H1 (cell line): ENCODE data around the gene PPM1L. TPM values are rescaled to one million over a fixed set of nuclear protein-coding genes. Genes with fewer than 3 reads are reported as not detected.

Source experiments
- CTCF ChIA-PET: fragments of 300-600 bp; sonication (Branson Sonifier 250); formaldehyde crosslinking; loops from one replicate; lab custom pipeline; 2021; ENCODE audit not compliant: partially characterized antibody; lab: Charles Lee
- POLR2A ChIA-PET: fragments of 300-600 bp; sonication (Branson Sonifier 250); formaldehyde crosslinking; loops from one replicate; lab custom pipeline; 2021; ENCODE audit warnings: inconsistent platforms; ENCODE audit not compliant: partially characterized antibody; lab: Charles Lee
- DNase-seq, 2 experiments: peaks; one replicate each; pipeline versions ENCODE4 v3.0.0 to v3.0.0-alpha.2; 2010 to 2022; ENCODE audit warnings: low spot score in 2 of 2, low read depth in 1 of 2, mixed read lengths in 1 of 2
- FAIRE-seq: peaks from 2 replicates; lab custom pipeline; 2011; peaks lifted over from hg19 to GRCh38; lab: Jason Lieb, UNC
- H2AFZ ChIP-seq: 2 replicates; pipeline ENCODE4 v1.8.1; 2012; ENCODE audit warnings: low read length, inconsistent platforms
- H2AK5ac ChIP-seq: 2 replicates; pipeline ENCODE4 v1.6.1; 2013; ENCODE audit warnings: low read depth, low read length
- H2BK120ac ChIP-seq: replicated peaks from 2 replicates; pipeline ENCODE3; 2013; ENCODE audit warnings: low read depth, low read length, inconsistent platforms
- H2BK12ac ChIP-seq: 2 replicates; pipeline ENCODE4 v1.6.1; 2013; ENCODE audit warnings: low read depth, low read length
- H2BK15ac ChIP-seq: 2 replicates; pipeline ENCODE4 v1.6.1; 2013; ENCODE audit warnings: low read length
- H2BK20ac ChIP-seq: 2 replicates; pipeline ENCODE4 v1.6.1; 2013; ENCODE audit warnings: low read length
- H2BK5ac ChIP-seq: 2 replicates; pipeline ENCODE4 v1.6.1; 2013; ENCODE audit warnings: low read depth, low read length
- H3K14ac ChIP-seq: 2 replicates; pipeline ENCODE4 v1.6.1; 2013; ENCODE audit warnings: inconsistent platforms; ENCODE audit not compliant: insufficient read length
- H3K18ac ChIP-seq: 2 replicates; pipeline ENCODE4 v1.6.1; 2013; ENCODE audit warnings: low read length; ENCODE audit errors: extremely low read depth
- H3K23ac ChIP-seq: 2 replicates; pipeline ENCODE4 v1.6.1; 2013; ENCODE audit warnings: inconsistent platforms; ENCODE audit not compliant: insufficient read length
- H3K23me2 ChIP-seq: 2 replicates; pipeline ENCODE4 v1.6.1; 2013; ENCODE audit warnings: low read depth, low read length
- H3K27ac ChIP-seq: 2 replicates; pipeline ENCODE4 v1.6.1; 2011; ENCODE audit warnings: low read depth, low read length, inconsistent platforms
- H3K27me3 ChIP-seq, 4 experiments: replicated peaks in 1 of 4; 1 replicate in 1 of 4; 2 replicates in 3 of 4; pipeline versions ENCODE4 v1.6.1 to v1.8.1; 2011 to 2013; ENCODE audit warnings: low read length in 3 of 4, mild to moderate bottlenecking in 3 of 4, inconsistent platforms in 2 of 4, mixed read lengths in 2 of 4, moderate library complexity in 1 of 4; ENCODE audit not compliant: control insufficient read depth in 3 of 4, insufficient read depth in 3 of 4; ENCODE audit errors: extremely low read depth in 1 of 4
- H3K36me3 ChIP-seq, 4 experiments: 2 replicates each; pipeline versions ENCODE4 v1.6.1 to v1.8.1; 2011 to 2013; ENCODE audit warnings: mild to moderate bottlenecking in 4 of 4, low read length in 3 of 4, moderate library complexity in 2 of 4, control low read depth in 1 of 4, inconsistent platforms in 1 of 4; ENCODE audit not compliant: insufficient read depth in 4 of 4, control insufficient read depth in 2 of 4
- H3K4ac ChIP-seq: replicated peaks from 2 replicates; pipeline ENCODE3; 2013; ENCODE audit warnings: low read length, low read depth, mixed read lengths, inconsistent platforms; ENCODE audit not compliant: insufficient read length
- H3K4me1 ChIP-seq, 4 experiments: replicated peaks in 1 of 4; 1 replicate in 1 of 4; 2 replicates in 3 of 4; pipeline versions ENCODE4 v1.6.1 to v1.8.1; 2011 to 2013; ENCODE audit warnings: low read length in 3 of 4, inconsistent platforms in 2 of 4, mixed read lengths in 1 of 4; ENCODE audit not compliant: insufficient read depth in 4 of 4, control insufficient read depth in 3 of 4
- H3K4me2 ChIP-seq, 2 experiments: 2 replicates each; pipeline versions ENCODE4 v1.6.1 to v1.8.1; 2011 to 2013; ENCODE audit warnings: low read depth in 2 of 2, low read length in 2 of 2, control low read depth in 1 of 2, inconsistent platforms in 1 of 2, mild to moderate bottlenecking in 1 of 2; ENCODE audit not compliant: insufficient read depth in 1 of 2
- H3K4me3 ChIP-seq, 4 experiments: fragments of 200-600, 300-600 bp in 1 of 4; sonication (generic), shearing (Covaris generic), sonication (Bioruptor Twin) in 1 of 4; 2 replicates each; pipeline versions ENCODE4 v1.5.1 to v1.8.1; 2011 to 2016; ENCODE audit warnings: low read length in 4 of 4, low read depth in 3 of 4, control low read depth in 2 of 4, inconsistent platforms in 2 of 4, mild to moderate bottlenecking in 2 of 4, mixed read lengths in 1 of 4, moderate library complexity in 1 of 4; ENCODE audit not compliant: insufficient read depth in 2 of 4; ENCODE audit errors: extremely low read depth in 1 of 4
- H3K56ac ChIP-seq: replicated peaks from 2 replicates; pipeline ENCODE3; 2013; ENCODE audit warnings: low read depth, mild to moderate bottlenecking, mixed read lengths, low read length, inconsistent platforms; ENCODE audit not compliant: insufficient read length
- H3K79me1 ChIP-seq: 2 replicates; pipeline ENCODE4 v1.6.1; 2013; ENCODE audit warnings: low read depth, low read length, control low read depth
- H3K79me2 ChIP-seq, 2 experiments: 2 replicates each; pipeline versions ENCODE4 v1.6.1 to v1.8.1; 2012 to 2013; ENCODE audit warnings: low read length in 2 of 2, mild to moderate bottlenecking in 2 of 2, inconsistent platforms in 1 of 2; ENCODE audit not compliant: insufficient read depth in 2 of 2, control insufficient read depth in 1 of 2
- H3K9ac ChIP-seq, 4 experiments: replicated peaks in 1 of 4; 1 replicate in 1 of 4; 2 replicates in 3 of 4; pipeline versions ENCODE4 v1.6.1 to v1.8.1; 2011 to 2013; ENCODE audit warnings: low read depth in 3 of 4, low read length in 3 of 4, control low read depth in 2 of 4, mild to moderate bottlenecking in 2 of 4, moderate library complexity in 2 of 4, inconsistent platforms in 1 of 4; ENCODE audit errors: extremely low read depth in 1 of 4
- H3K9me3 ChIP-seq, 2 experiments: 2 replicates each; pipeline versions ENCODE4 v1.6.1 to v1.8.1; 2012 to 2013; ENCODE audit warnings: mild to moderate bottlenecking in 2 of 2, moderate library complexity in 2 of 2, control low read depth in 1 of 2, inconsistent platforms in 1 of 2, low read depth in 1 of 2, low read length in 1 of 2, mixed read lengths in 1 of 2; ENCODE audit not compliant: insufficient read depth in 2 of 2
- H4K20me1 ChIP-seq, 2 experiments: replicated peaks in 1 of 2; 2 replicates each; pipeline versions ENCODE3 to v1.8.1; 2011 to 2013; ENCODE audit warnings: inconsistent platforms in 2 of 2, low read length in 2 of 2, mild to moderate bottlenecking in 1 of 2; ENCODE audit not compliant: insufficient read depth in 2 of 2, control insufficient read depth in 1 of 2
- H4K5ac ChIP-seq: 2 replicates; pipeline ENCODE4 v1.6.1; 2013; ENCODE audit warnings: low read length, low read depth, mixed read lengths, inconsistent platforms; ENCODE audit not compliant: insufficient read length
- H4K8ac ChIP-seq: 2 replicates; pipeline ENCODE4 v1.8.0; 2013; ENCODE audit warnings: mild to moderate bottlenecking, moderate library complexity, low read length, inconsistent platforms; ENCODE audit not compliant: insufficient read depth; ENCODE audit errors: extremely low read depth
- H4K91ac ChIP-seq: replicated peaks from 2 replicates; pipeline ENCODE3; 2013; ENCODE audit warnings: low read length, mixed read lengths, inconsistent platforms; ENCODE audit not compliant: insufficient read length
- ATF2 ChIP-seq: IDR thresholded peaks from 2 replicates; pipeline ENCODE4 v1.6.1; 2012; ENCODE audit warnings: low read length, inconsistent platforms
- CHD1 ChIP-seq: IDR thresholded peaks from 2 replicates; pipeline ENCODE4 v1.6.1; 2012; ENCODE audit warnings: low read depth, low read length, improper control_type of control experiment
- FOSL1 ChIP-seq: IDR thresholded peaks from 2 replicates; pipeline ENCODE4 v1.6.1; 2011; ENCODE audit warnings: mild to moderate bottlenecking, low read depth, low read length, moderate library complexity; ENCODE audit not compliant: insufficient read depth
- GTF2F1 ChIP-seq: IDR thresholded peaks from 2 replicates; pipeline ENCODE4 v1.6.1; 2012; ENCODE audit warnings: low read depth, low read length, improper control_type of control experiment, borderline replicate concordance
- KDM4A ChIP-seq: IDR thresholded peaks from one replicate; pipeline ENCODE4 v1.7.1; 2012; ENCODE audit warnings: low read depth, mild to moderate bottlenecking, moderate library complexity, low read length, inconsistent platforms; ENCODE audit not compliant: severe bottlenecking
- MAFK ChIP-seq: IDR thresholded peaks from 2 replicates; pipeline ENCODE4 v1.6.1; 2012; ENCODE audit warnings: low read depth, mild to moderate bottlenecking, improper control_type of control experiment, low read length
- NRF1 ChIP-seq: IDR thresholded peaks from 2 replicates; pipeline ENCODE4 v1.6.1; 2011; ENCODE audit warnings: mild to moderate bottlenecking, low read depth, low read length, improper control_type of control experiment
- PHF8 ChIP-seq: fragments of 200-600 bp; sonication (generic); conservative IDR thresholded peaks from 2 replicates; pipeline ENCODE4 v1.7.1; 2012; ENCODE audit warnings: low read depth, mild to moderate bottlenecking, inconsistent platforms, low read length, moderate library complexity
- RFX5 ChIP-seq: IDR thresholded peaks from 2 replicates; pipeline ENCODE4 v1.6.1; 2011; ENCODE audit warnings: low read depth, low read length, improper control_type of control experiment, borderline replicate concordance
- SIN3A ChIP-seq, 2 experiments: IDR thresholded peaks in 1 of 2; conservative IDR thresholded peaks in 1 of 2; 2 replicates each; pipeline ENCODE4 v1.6.1; 2011 to 2012; ENCODE audit warnings: low read length in 2 of 2, improper control_type of control experiment in 1 of 2, low read depth in 1 of 2, mild to moderate bottlenecking in 1 of 2
- TBP ChIP-seq: IDR thresholded peaks from 2 replicates; pipeline ENCODE4 v1.6.1; 2011; ENCODE audit warnings: low read depth, low read length, improper control_type of control experiment
- USF2 ChIP-seq: IDR thresholded peaks from 2 replicates; pipeline ENCODE4 v1.6.1; 2011; ENCODE audit warnings: low read length, improper control_type of control experiment
- WGBS, 2 experiments: shearing (Covaris generic) in 1 of 2; methylation state at CpG; one replicate each; pipeline versions ENCODE4 v1.1.6 to v1.1.7; 2013 to 2015; ENCODE audit warnings: low lambda C conversion rate in 2 of 2, mixed read lengths in 2 of 2, inconsistent platforms in 1 of 2, low coverage in 1 of 2, missing lambda C conversion rate in 1 of 2; ENCODE audit not compliant: insufficient replicate concordance in 2 of 2, insufficient coverage in 1 of 2, insufficient read length in 1 of 2; ENCODE audit errors: extremely low coverage in 1 of 2, missing lambda C conversion rate in 1 of 2; 5-methylcytosine and 5-hydroxymethylcytosine counted together
- polyA plus RNA-seq, 7 experiments: library from polyadenylated mRNA; depleted of rRNA in 3 of 7; stranded (reverse) in 5 of 7; unstranded in 2 of 7; fragments of >200 nt in 5 of 7; fragments of 200-250 nt in 2 of 7; gene quantifications; 1 replicate in 5 of 7; 2 replicates in 1 of 7; 4 replicates in 1 of 7; pipeline versions ENCODE4 v1.2.1 to v1.2.3, GENCODE V29; 2011 to 2013; ENCODE audit warnings: missing spikeins in 2 of 7, mixed read lengths in 2 of 7
- total RNA-seq: library from RNA; stranded (reverse); fragmentation: NEBNext Ultra II Directional; extraction: Animal tissue kit (Norgen Biotek cat#: 25700); gene quantifications from 2 replicates; pipeline ENCODE4 v1.2.1, GENCODE V29; 2021

PPM1L gene
- total and polyA plus RNA-seq, 2 of the 8 experiments (the other 6 are each of a cell fraction or from before 2014, with no cell fraction given) = 2.8 to 18.1 TPM

GRCh38 chr3:161117646-161118045 lies 361.6 kb downstream of the PPM1L start:
- Histone ChIP-seq H3K23ac (no peak overlapping the region), H3K4me2 (no peak overlapping the region), H3K27me3 (no peaks in the 10 kb centered on the region), H3K14ac (no peak overlapping the region), H4K5ac (no peak overlapping the region), H2BK5ac (no peak overlapping the region), H3K9me3 (peaks cover 14 to 19% of the 10 kb centered on the region in 2 experiments), H3K79me2 (no peaks in the 10 kb centered on the region), H4K20me1 (no peaks in the 10 kb centered on the region), H2BK120ac (no peak overlapping the region), H3K23me2 (no peaks in the 10 kb centered on the region; the same call in 1 of the 2 replicates), H3K36me3 (no peaks in the 10 kb centered on the region), H2AK5ac (no peak overlapping the region), H4K8ac (no peak overlapping the region), H2BK12ac (no peak overlapping the region), H3K4ac (no peak overlapping the region), H2BK20ac (no peak overlapping the region), H3K79me1 (no peaks in the 10 kb centered on the region), H4K91ac (no peak overlapping the region), H2AFZ (no peak overlapping the region), H3K4me1 (no peaks in the 10 kb centered on the region), H3K56ac (no peak overlapping the region), H3K27ac (no peak overlapping the region), H2BK15ac (no peak overlapping the region), H3K9ac (no peak overlapping the region), H3K18ac (no peak overlapping the region), H3K4me3 (no peak overlapping the region)
- DNase-seq (no peak), FAIRE-seq (no peak)
- ChIA-PET CTCF (no interaction called here), POLR2A (no interaction called here)
- WGBS, 2 experiments = 91% methylated on average over 3 of the region's 3 CpGs; no CpG with 5 or more reads in 1 of the 2 experiments
- TF ChIP-seq KDM4A (no peak), MAFK (no peak), CHD1 (no peak), SIN3A (conservative IDR thresholded peaks at IDR 0.05 in 1 of 2, IDR thresholded peaks at IDR 0.05 in 1 of 2; ENCODE audit: low read depth in 1 of 2, low read length in 2 of 2) (no peak), GTF2F1 (no peak), ATF2 (no peak), NRF1 (no peak), TBP (no peak), FOSL1 (no peak), USF2 (no peak), RFX5 (no peak), PHF8 (no peak)
